HG03469 (cell line): ENCODE results near the gene PROSER2.
A peak's percentile ranks its signal among the peaks of the same experiment; 100 is the strongest.
"Not testable (repeated sequence)": the region's sequence is repeated elsewhere in the genome, so short reads cannot be mapped to it uniquely, and the experiment has no call there.

Source experiments
- ATAC-seq: cut with Tn5 transposase; IDR thresholded peaks from one replicate; pipeline ENCODE4 v1.9.1; 2021; ENCODE audit warnings: mild to moderate bottlenecking, moderate library complexity, moderate number of reproducible peaks; ENCODE audit not compliant: unreplicated experiment

The PROSER2 gene

DNA sequence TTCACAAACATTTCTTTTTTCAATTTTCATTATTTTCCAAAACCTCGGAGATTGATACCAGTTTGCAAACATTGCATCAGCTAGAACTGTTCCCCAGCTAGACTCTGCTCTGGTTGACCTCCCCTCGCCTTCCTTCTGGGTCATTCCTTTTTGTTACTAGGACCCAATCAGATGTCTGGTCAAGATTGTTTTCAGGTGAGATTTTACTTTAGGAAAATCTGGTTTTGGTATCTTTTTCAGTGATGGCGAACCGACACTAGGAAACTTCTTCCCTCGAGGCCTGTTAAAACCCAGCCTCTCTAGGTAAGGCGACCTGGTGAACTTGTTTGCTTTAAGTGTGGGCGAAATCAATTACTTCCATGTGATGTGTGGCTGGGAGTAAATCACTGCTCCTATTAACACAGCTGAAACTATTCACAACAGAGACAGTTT lies 8.4 kb downstream of the PROSER2 start:
- ATAC-seq: no peak

DNA sequence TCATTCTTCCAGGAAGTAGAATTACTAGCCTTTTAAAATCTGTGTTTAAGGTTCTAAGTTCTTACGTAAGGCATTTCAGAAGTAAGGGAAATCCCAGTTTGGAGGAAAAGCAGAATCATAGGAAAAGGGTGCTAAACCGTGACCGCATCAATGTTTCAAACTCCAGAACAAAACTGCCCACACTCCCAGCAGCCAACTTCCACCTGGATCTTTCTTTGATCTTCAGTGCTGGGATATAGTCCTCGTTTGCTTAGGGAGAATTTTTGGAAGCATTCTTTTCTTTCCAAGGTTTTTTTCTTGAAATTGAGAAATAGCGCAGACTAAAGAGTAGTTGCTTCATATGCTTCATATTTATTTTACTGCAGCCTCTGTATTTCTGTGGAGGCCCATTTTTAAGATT lies 8.9 kb downstream of the PROSER2 start:
- ATAC-seq: no peak

DNA sequence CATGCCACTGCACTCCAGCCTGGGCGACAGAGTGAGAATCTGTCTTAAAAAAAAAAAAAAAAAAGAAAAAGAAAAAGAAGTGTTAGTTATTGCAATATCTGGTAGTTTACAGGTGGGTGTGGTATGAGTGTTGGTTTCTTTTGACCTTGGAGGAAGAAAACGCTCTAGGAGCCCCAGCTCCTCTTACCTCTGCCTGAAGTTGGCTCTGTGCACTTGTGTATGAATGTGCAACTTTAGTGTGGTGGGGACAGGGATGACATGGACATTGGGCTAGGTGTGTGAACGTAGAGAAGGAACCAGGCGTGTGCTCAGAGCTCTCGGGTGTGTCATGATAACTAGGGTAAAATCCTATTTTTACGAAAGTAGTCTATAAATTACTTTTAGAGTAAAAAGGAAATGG lies 11.9 kb downstream of the PROSER2 start:
- ATAC-seq: no peak

DNA sequence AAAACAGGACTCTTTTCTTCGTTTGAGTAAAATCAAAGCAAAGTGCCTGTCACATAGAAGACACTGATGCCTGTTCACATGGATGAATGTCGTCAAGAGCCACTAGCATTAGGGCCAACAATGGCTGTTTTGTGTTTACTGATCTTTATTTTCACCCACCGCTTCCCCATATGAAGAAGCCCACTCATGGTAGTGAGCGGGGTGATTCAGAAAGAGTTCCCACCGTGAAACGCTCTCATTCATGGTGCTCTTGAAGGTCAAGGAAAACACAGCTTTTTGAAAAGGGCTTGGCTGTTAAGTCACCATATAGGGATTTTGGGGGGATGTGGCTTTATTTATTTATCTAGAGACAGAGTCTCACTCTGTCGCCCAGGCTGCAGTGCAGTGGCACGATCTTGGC lies 12.5 kb downstream of the PROSER2 start:
- no peak for ATAC-seq

DNA sequence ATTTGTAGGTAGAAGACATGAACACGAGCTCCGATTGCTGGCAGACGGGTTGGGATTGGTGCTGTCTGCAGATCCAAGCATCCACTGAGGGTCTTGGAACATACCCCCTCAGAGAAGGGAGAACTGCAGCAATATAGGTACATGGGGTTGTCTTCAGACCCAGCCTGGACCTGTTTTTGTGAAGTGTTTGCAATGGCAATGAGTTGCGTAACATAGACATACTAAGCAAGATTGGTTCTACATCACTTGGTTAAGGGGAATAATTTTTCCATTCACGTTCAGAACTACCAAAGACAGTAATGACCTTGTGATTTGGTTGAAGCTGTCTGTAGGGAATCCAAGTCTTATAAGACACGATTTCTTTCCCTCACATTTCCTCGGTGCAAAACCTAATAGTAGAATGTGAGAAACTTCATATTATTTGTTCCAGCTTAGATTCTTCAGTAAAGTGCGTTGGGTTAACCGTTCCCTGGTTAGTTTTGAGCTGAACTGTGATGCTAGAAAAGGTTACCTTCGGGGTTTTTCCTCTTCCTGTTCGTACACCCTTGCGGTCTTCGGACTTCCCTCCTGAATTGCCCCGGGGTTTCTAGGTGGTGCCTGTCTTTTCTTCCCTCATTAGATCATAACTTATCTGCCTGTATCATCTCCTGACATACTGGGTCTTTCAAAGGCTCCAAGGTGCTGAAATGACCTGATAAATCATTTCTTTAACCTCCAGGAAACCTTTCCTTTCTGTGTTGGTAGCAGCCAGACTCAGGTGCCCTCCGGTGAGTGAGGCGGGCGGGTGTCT lies 14.4 kb downstream of the PROSER2 start:
- no peak for ATAC-seq

DNA sequence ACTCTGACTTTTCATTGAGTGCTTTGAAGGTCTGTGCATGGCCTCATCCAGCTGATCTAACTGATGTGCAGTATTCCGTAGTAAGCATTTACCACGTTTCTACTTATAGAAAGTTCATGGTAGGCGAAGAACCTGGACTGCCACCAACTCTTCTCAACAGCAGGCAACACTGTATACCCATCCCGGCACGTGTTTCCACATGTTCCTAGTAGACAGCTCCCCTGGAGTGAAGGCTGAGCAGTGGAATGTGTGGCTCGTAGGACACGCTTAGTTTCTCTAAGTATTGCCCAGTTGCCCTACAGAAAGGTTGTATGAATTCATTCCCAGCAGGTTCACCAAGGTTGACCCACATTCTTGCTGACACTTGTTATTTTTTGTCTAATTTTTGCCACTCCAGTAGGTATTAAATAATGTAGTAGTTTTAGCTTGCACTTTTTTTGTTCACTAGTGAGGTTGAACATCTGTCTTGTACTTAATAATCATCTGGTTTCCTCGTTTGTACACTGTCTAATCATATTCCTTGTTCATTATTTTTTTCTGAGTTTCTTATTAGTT lies 15.2 kb downstream of the PROSER2 start:
- no peak for ATAC-seq

DNA sequence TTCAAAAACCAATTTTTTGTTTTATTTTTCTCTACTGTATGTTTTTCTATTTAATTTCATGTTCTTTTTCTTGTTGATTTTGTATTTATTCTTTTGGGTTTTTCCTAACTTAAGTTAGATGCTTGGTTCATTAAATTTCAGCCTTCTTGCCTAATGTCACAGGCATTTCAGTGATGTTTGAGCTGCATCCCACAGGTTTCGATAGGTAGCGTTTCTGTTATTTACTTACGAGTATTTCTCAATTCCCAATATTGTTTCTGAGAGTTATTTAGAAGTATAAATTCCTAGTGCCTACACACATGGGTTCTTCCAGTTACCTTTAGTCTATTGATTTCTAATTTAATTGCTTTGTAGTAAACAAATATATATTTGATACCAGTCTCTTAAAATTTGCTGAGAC lies 18.2 kb downstream of the PROSER2 start:
- no peak for ATAC-seq

DNA sequence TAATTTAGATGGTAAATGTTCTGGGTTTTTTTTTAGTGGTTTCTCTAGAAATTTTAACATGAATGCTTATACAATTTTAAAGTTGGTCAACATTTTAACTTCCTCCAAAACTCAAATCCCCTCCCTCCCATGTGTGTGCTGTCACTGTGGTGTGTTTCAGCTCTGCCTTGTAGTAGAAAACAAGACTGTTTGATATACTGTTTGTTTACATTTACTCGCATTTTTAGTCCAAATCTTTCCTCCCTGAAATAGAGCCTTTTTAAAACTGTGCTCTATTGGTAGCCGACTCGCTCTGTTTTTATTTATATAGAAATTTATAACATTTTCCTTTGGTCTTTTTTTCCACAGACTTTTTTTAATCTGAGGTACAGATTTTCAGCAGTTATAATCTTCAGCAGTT lies 19.3 kb downstream of the PROSER2 start:
- no peak for ATAC-seq

DNA sequence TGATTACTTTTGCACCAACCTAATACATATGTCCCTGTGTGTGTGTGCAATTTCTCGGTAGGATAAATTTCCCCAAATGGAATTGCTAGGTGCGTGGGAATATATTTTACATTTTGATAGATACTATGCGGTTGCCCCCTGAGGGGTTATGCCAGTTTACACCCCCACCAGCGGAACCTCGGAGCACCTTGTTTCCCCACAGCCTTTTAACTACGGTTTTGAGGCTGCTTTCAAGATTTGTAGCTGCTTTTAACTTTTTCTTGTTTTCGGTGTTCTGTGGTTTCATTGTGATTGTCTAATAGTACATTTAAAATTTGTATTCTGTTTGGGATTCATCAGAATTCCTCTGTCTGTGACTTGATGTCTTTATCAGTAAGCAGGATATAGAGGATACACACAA lies 22.0 kb downstream of the PROSER2 start:
- no peak for ATAC-seq

DNA sequence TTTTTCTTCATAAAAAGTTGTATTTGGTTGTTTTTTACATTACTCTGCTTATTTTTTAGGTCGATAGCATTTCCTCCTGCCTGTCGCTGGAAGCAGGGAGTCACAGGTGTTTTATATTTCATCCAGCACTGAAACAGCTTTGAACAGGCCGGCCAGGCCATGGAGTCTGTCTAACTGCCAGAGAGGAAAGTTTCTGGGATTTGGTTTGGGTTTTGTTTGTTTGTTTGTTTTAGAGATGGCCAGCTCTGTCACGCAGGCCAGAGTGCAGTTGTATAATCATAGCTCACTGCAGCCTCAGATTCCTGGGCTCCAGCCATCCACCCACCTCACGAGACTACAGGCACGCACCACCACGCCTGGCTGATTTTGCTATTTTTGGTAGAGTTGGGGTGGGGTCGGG lies 23.4 kb downstream of the PROSER2 start:
- ATAC-seq: no peak

DNA sequence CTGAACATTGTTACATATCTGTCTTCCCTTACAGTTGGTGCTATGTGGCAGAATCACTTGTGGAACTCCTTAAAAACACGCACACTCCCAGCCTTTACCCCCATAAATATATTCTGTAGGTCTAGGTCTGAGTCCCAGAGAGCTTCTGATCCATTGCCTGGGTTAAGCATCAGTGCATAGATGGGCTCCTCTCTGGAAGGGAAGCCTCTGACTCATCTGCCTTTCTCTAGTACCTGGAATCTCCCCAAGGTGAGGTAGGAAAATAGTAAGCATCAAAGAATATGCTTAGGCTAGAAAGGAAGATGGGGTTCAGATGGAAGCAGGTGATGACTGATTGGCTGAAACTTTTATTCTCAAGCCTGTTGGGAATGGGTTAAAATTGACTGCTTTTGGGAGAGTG lies 26.1 kb downstream of the PROSER2 start:
- ATAC-seq: no peak

DNA sequence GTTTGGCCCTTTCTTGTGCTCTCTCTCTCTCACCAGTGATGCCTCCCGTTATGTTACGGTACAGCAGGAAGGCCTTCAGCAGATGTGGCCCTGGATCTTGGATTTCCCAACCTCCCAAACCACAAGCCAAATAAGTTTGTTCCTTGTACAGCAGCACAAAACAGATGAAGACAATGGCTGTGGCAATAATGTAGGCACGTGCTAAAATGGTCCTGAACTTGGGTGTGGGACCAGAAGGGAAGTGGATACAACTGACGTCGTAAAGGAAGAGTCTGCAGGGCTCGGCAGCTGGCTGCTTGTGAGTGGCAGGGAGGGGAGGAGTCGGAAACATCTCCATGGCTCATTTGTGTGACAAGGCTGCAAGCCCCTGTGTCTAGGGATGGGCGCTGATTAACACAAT lies 26.8 kb downstream of the PROSER2 start:
- no peak for ATAC-seq

DNA sequence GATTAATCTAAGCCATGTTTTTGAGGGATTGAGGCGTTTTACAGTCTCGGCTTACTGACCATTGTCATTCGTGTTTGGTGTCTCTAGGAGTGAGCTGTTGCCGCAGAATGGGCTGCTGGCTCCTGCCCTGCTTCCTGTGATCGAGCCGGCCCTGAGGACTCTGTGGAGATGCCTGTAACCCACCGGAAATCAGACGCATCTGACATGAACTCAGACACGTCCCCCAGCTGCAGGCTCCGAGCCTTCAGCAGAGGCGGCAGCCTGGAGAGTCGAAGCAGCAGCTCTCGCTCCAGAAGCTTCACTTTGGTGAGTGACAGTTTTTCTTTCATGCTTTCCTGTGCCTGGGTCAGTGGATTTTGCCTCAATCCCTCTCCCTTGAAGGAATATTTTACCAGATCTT lies 28.8 kb downstream of the PROSER2 start:
- ATAC-seq: no peak

DNA sequence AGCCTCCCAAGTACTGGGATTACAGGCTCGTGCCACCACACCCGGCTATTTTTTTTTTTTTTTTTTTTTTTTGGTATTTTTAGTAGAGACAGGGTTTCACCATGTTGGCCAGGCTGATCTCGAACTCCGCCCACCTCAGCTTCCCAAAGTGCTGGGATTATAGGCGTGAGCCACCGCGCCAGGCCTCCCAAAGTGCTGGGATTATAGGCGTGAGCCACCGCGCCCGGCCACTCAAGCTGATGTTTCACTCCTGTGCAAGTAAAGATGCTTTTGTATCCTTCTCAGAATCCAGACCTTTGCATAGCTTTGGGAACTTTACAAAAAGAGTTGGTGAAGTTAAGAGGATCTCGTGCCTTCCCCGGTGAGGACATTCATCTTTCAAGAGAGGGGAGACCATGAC lies 29.5 kb downstream of the PROSER2 start:
- ATAC-seq: not testable (repeated sequence)

DNA sequence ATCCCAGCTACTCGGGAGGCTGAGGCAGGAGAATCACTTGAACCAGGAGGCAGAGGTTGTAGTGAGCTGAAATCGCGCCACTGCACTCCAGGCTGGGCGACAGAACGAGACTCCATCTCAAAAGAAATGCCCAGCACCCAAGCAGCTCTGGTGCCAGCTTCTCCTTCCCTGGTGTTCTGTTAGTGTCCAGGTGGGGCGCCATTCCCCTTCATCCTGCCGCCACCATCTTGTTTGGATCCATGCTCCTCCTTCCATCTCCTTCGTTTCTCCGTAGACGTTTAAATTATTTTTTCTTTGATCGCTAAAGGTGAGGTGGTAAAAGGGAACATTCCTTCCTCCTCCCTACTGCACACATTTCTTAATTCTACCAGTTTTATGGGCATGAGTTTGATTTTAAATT lies 30.3 kb downstream of the PROSER2 start:
- ATAC-seq: no peak

DNA sequence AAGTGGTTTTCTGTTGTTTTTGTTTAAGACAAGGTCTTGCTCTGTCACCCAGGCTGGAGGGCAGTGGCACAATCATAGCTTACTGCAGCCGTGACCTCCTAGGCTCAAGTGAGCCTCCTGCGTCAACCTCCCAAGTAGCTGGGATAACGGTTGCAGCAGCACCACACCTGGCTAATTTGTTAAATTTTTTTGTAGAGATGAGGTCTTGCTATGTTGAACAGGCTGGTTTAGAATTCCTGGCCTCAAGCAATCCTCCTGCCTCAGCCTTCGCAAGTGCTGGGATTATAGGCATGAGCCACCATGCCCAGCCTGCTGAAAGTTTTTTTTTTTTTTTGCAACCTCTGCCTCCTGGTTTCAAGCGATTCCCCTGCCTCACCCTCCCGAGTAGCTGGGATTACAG lies 31.1 kb downstream of the PROSER2 start:
- ATAC-seq: no peak

DNA sequence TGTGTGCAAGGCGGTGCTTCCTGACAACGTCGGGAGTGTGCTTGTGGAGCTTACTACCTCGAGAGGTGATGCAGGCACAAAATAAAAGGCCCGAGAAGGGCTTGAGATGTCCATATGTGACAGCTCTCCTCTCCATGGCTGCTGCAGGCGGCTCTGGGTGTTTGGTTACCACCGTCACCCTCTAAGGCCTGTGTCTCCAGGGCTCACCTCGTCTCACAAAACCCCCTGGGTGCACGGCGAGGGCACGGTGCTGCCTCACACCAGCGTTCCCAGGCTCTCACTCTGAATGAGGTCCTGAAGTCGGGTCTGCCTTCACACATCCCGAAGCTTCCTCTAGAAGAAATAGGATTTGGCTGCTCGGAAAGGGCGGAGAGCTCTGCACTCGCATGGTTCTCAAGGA lies 32.9 kb downstream of the PROSER2 start:
- no peak for ATAC-seq

DNA sequence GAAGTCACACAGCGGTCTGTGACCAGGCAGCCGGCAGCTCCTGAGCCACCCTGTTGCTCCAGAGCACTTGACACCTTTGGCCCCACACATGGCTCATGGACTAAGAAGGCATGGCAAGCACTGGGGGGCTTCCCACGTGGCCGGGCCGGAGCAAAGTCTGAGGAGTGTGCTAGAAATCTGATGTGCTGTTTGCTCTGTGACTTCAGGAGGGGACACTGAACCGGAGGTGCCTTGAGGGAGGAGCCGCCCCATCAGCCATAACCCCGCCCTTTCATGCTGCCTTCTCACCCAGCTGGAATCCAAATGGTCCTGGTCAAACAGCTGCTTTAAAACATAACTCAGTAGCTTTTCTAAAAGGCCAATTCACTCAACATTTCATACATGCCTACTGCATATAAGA lies 33.5 kb downstream of the PROSER2 start:
- no peak for ATAC-seq

DNA sequence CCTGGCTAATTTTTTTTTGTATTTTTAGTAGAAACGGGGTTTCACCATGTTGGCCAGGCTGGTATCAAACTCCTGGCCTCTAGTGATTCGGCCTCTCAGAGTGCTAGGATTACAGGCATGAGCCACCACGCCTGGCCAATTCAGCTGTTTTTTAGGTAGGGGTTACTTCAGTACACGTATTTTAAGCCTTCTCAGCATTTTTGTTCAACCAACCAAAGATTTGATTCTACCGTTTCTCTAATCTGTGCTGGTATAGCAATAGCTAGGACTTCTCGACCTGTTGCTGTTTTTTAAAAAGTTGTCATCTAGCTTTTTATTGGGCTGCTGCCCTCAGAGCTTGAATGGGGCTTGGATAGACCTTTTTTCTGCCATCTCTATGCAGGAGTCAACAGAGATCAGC lies 34.9 kb downstream of the PROSER2 start:
- no peak for ATAC-seq

DNA sequence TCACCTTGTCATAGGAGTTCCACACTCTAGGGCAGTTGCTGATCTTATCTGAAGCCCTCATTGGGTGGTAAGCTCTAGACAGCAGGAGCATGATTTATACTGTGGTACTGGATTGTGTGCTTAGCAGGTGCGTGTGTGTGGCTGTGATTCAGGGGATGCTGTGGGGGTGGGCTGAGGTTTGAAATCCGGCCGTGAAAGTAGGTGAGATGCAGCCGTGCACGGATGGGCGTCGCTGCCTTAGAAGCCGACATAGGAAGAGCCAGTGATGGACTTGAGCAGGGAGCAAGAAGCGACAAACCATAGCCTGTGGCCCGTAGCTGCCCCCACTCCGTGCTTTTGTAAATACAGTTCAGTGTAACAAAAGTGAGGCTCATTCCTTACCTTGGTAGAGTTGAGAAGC lies 38.2 kb downstream of the PROSER2 start:
- no peak for ATAC-seq

DNA sequence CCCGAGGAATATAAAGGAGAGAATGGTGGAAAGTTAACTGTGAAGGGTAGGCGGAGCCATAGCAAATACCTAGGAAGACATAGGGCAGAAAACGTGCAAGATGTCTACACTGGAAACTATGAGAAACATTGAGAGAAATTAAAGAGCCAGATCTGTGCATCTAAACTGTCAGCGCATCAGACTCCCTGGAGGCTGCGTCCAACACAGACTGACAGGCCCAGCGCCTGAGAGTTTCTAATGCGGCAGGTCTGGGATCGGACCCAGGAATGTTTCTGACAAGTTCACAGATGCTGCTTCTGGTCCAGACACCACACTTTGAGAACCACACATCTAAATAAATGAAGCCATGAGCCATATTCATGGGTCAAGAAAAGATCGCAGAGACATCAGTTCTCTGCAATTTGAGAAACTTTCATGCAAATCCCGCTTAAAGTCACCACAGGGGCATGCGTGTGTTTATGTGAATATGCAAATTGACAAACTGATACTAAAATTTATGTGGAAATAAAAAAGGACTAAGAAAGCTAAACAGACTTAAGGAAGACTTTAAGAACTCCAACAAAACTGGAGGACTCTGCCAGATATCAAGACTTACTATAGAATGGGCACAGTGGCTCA lies 38.8 kb downstream of the PROSER2 start:
- no peak for ATAC-seq

DNA sequence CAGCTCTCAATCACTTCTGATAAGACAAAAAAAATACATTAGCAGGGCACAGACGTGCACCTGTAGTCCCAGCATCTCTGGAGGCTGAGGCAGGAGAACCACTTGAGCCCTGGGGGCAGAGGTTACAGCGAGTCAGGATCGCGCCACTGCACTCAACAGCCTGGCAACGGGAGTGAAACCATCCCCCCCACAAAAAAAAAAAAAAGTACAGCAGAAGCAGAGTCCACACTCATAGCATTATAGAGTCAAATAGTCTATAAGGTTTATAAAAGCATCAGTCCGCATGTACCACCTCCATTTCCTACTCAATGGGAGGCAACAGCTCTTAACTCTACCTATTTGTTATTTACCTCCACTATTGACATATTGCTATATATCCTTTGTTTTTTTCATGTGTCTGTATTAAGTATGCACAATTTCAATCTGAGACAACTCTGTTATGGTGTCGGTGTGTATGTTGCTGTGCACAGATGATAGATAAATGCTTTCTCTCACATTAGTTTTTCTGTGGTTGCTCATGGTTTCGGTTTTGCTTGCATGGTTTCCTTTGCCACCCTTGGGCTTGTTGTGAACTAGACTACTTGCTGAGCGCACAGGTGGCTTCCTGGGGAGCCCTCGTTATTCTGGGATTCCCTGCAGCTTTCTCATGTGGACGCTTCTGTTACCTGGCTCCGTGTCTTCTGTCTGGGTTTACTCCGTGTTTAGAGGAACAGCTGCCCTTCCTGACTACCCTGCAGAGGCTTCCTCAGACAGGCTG lies 40.4 kb downstream of the PROSER2 start:
- ATAC-seq: peak; percentile 94
